Uterus (tissue), 4 donors: ENCODE results near the gene IL3. TPM values are rescaled to one million over a fixed set of nuclear protein-coding genes. Genes with fewer than 3 reads are reported as not detected.
"Not testable (repeated sequence)": the region's sequence is repeated elsewhere in the genome, so short reads cannot be mapped to it uniquely, and the experiment has no call there.

ENCODE experiments used
- DNase-seq, 2 donors: peaks; one replicate each; pipeline ENCODE4 v3.0.0-alpha.2; 2019 to 2020
- H3K27ac ChIP-seq, 2 donors: fragments of 200-600 bp; sonication (generic); 1 replicate in 1 of 2; 2 replicates in 1 of 2; pipeline ENCODE4 v1.5.1; 2016 to 2018
- H3K27me3 ChIP-seq, 2 donors: fragments of 200-600 bp; sonication (generic); one replicate each; pipeline ENCODE4 v1.5.1; 2018 to 2019; ENCODE audit warnings: control low read depth in 1 of 2
- H3K36me3 ChIP-seq, 2 donors: fragments of 200-600 bp; sonication (generic); one replicate each; pipeline ENCODE4 v1.5.1; 2019; ENCODE audit warnings: control low read depth in 1 of 2
- H3K4me1 ChIP-seq, 2 donors: fragments of 200-600 bp; sonication (generic); one replicate each; pipeline ENCODE4 v1.5.1; 2018 to 2019; ENCODE audit warnings: control low read depth in 1 of 2
- H3K4me3 ChIP-seq, 2 donors: fragments of 200-600 bp; sonication (generic); 1 replicate in 1 of 2; 2 replicates in 1 of 2; pipeline ENCODE4 v1.5.1; 2018 to 2019; ENCODE audit warnings: mild to moderate bottlenecking in 1 of 2
- H3K9me3 ChIP-seq, 2 donors: fragments of 200-600 bp; sonication (generic); one replicate each; pipeline ENCODE4 v1.5.1; 2019; ENCODE audit warnings: control low read depth in 1 of 2
- CTCF ChIP-seq, 4 experiments: fragments of 200-600 bp in 2 of 4; fragments of 450-650 bp in 2 of 4; sonication (generic) in 2 of 4; IDR thresholded peaks; one replicate each; pipeline ENCODE4 v1.5.1; 2016 to 2019; ENCODE audit warnings: antibody characterized with exemption in 4 of 4, mild to moderate bottlenecking in 2 of 4, moderate library complexity in 1 of 4
- POLR2A ChIP-seq, 2 donors: fragments of 450-650 bp; IDR thresholded peaks; one replicate each; pipeline ENCODE4 v1.6.1; 2016; ENCODE audit warnings: antibody characterized with exemption in 2 of 2, mild to moderate bottlenecking in 1 of 2, moderate library complexity in 1 of 2
- intact Hi-C: fragments of 100-400 bp; cut with DNase I; formaldehyde crosslinking; loops from one replicate; pipeline ENCODE4 v1.15.1; 2023; ENCODE audit warnings: low total_unique reads
- total RNA-seq, 4 donors: library from RNA; depleted of rRNA in 3 of 4; stranded (reverse); fragments of >200 nt in 3 of 4; gene quantifications; one replicate each; pipeline versions ENCODE4 v1.1.0 to v1.2.4, GENCODE V29; 2014 to 2023
- donor health status: DM: yes; HTN: yes; CAD: no.

The IL3 gene
- total RNA-seq, 4 donors from 2014 or later, result not detected

DNA sequence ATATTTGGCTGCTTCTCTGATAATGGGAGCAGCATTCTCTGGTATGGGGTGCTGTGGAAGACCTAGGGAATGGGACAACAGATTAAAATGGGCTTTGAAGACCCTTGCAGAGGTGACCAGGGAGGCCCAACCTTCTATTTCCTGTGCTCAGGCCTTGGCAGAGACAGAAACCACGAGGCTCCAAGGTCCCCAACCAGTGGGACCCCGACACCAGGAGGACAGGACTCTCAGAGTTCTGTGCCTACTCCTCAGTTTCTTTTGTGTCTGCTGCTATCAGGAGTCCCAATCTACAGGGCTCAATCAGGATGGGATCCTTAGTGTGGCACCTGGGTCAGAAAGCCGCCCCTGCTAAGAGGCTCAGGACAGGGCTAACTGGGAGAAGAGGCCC, 42.5 kb downstream of the IL3 start:
- no peaks in the 10 kb centered on the region for H3K27me3 ChIP-seq
- no peaks in the 10 kb centered on the region for H3K36me3 ChIP-seq
- no peaks in the 10 kb centered on the region for H3K4me1 ChIP-seq
- H3K9me3 ChIP-seq, result no peaks in the 10 kb centered on the region
- TF ChIP-seq CTCF (IDR thresholded peaks at IDR 0.05) (no peak), POLR2A (IDR thresholded peaks at IDR 0.05) (no peak)
- intact Hi-C loops, result no loop called here
- no peak for DNase-seq
- H3K4me3 ChIP-seq, result no peak overlapping the region
- no peak overlapping the region for H3K27ac ChIP-seq

DNA sequence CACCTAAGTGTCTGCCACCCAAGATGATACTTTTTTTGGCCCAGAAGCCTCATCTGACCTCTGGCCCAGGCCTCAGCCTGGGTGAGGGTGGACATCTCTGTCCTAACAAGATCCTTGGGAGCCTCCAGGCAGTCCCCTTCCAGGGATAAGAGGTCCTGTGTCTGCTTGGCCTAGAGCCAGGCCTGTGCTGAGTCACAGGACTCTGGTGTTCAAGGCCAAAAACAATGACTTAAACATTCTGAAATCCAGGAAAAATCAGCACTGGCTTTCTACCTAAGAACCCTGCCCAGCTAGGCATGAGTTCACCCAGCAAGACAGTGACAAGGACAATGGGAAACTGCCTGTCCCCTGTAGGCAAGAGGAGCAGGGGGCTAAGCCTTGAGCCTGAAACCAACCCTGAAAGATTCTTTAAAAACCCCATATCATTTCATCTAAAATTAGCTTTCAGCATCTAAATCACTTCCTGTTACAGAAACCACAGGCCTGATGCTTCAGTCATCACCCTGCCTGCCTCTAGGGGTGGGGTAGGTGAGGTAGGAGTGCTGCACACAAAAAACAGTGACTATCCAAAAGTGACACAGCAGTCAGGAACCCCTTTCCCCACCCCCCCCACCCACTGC, 43.0 kb downstream of the IL3 start:
- peak; percentile 34 to 36 for DNase-seq
- no peak overlapping the region for H3K4me3 ChIP-seq
- H3K9me3 ChIP-seq, result no peaks in the 10 kb centered on the region
- H3K36me3 ChIP-seq, result no peaks in the 10 kb centered on the region
- H3K27ac ChIP-seq, result peak overlapping the region in 1 of 2 donors; percentile 35
- TF ChIP-seq POLR2A (IDR thresholded peaks at IDR 0.05) (no peak), CTCF (IDR thresholded peaks at IDR 0.05) (no peak)
- intact Hi-C loops, result no loop called here
- H3K27me3 ChIP-seq, result no peaks in the 10 kb centered on the region
- no peaks in the 10 kb centered on the region for H3K4me1 ChIP-seq

- Histone ChIP-seq H3K4me1 (no peaks in the 10 kb centered on the region), H3K9me3 (no peaks in the 10 kb centered on the region), H3K27ac (no peak overlapping the region), H3K27me3 (no peaks in the 10 kb centered on the region), H3K4me3 (no peak overlapping the region), H3K36me3 (no peaks in the 10 kb centered on the region)
- no peak for DNase-seq
- intact Hi-C loops, result no loop called here
- TF ChIP-seq POLR2A (IDR thresholded peaks at IDR 0.05) (no peak), CTCF (IDR thresholded peaks at IDR 0.05) (no peak)
Observed at GRCh38 chr5:132103969-132104391, 43.5 kb downstream of the IL3 start.

- Histone ChIP-seq H3K9me3 (no peaks in the 10 kb centered on the region), H3K4me1 (no peaks in the 10 kb centered on the region), H3K27ac (no peak overlapping the region), H3K36me3 (no peaks in the 10 kb centered on the region), H3K27me3 (no peaks in the 10 kb centered on the region), H3K4me3 (no peak overlapping the region)
- TF ChIP-seq CTCF (IDR thresholded peaks at IDR 0.05), result no peak
- TF ChIP-seq POLR2A (IDR thresholded peaks at IDR 0.05), result no peak
- intact Hi-C loops, result no loop called here
- no peak for DNase-seq
Observed at GRCh38 chr5:132104556-132104955, 44.1 kb downstream of the IL3 start.

DNA sequence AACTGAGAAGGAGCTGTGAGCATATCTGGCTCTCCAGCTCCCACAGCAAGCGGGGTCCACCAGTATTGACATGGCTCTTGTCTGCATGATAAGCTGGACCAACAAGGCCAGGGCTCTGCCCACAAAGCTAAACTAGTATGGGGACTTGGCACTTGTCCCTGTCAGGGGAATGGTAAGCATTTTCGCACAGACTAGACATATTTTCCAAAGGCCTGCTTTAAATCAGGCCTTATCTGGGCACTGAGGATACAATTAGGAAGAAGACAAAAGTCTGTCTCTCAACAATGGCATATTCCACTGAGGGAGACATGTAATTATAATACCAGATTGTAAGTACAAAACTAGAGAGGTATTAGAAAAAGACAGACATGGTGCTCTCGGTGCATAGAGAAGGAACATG, 45.2 kb downstream of the IL3 start:
- H3K36me3 ChIP-seq, result no peaks in the 10 kb centered on the region
- no peak overlapping the region for H3K27ac ChIP-seq
- no peaks in the 10 kb centered on the region for H3K27me3 ChIP-seq
- no peak overlapping the region for H3K4me3 ChIP-seq
- H3K4me1 ChIP-seq, result no peaks in the 10 kb centered on the region
- H3K9me3 ChIP-seq, result no peaks in the 10 kb centered on the region
- intact Hi-C loops, result no loop called here
- DNase-seq, result no peak
- TF ChIP-seq POLR2A (IDR thresholded peaks at IDR 0.05) (no peak), CTCF (IDR thresholded peaks at IDR 0.05) (no peak)

- H3K36me3 ChIP-seq, H3K27me3 ChIP-seq, H3K27ac ChIP-seq, H3K4me3 ChIP-seq, intact Hi-C loops, H3K4me1 ChIP-seq, DNase-seq, H3K9me3 ChIP-seq: not testable (repeated sequence)
Observed at GRCh38 chr5:132108495-132108894, 48.0 kb downstream of the IL3 start.

- H3K36me3 ChIP-seq, DNase-seq, H3K4me1 ChIP-seq, H3K27ac ChIP-seq, H3K9me3 ChIP-seq, intact Hi-C loops, H3K4me3 ChIP-seq, H3K27me3 ChIP-seq: not testable (repeated sequence)
Observed at GRCh38 chr5:132108957-132109356, 48.5 kb downstream of the IL3 start.
